ENCODE data around the gene LANCL2.

DNA sequence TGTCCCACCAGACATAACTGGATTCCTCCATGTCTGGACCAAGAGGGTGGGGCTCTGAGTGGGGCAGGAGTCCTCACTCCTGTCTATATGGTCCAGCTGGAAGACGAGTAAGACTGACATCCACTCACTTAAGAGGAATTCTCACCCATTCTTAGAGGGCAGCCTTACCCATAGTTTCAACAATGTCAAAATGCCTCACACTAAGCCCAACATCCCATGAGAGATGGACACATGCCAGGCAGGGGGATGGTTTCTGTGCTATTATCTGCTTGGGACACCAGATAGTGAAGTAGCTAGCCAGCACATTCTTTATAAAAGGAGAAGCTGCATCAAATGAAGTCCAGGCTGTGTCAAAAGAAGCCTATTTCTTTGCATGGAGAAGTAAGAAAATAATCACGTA is 4.7 kb upstream of the LANCL2 start:
- TF ChIP-seq, protein P1, sequence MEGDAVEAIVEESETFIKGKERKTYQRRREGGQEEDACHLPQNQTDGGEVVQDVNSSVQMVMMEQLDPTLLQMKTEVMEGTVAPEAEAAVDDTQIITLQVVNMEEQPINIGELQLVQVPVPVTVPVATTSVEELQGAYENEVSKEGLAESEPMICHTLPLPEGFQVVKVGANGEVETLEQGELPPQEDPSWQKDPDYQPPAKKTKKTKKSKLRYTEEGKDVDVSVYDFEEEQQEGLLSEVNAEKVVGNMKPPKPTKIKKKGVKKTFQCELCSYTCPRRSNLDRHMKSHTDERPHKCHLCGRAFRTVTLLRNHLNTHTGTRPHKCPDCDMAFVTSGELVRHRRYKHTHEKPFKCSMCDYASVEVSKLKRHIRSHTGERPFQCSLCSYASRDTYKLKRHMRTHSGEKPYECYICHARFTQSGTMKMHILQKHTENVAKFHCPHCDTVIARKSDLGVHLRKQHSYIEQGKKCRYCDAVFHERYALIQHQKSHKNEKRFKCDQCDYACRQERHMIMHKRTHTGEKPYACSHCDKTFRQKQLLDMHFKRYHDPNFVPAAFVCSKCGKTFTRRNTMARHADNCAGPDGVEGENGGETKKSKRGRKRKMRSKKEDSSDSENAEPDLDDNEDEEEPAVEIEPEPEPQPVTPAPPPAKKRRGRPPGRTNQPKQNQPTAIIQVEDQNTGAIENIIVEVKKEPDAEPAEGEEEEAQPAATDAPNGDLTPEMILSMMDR (IDR thresholded peaks at IDR 0.05; ENCODE audit: low read depth, low read length) = no peak
- TF ChIP-seq EZH2phosphoT487 (IDR thresholded peaks at IDR 0.05; ENCODE audit: low read depth) = no peak

Data from OCI-LY3 (cell line).